GM19238 (cell line): ENCODE measurements around the gene KIRREL1.

Experiments used
- DNase-seq: peaks from one replicate; pipeline ENCODE4 v3.0.0; 2011; ENCODE audit warnings: low spot score; ENCODE audit not compliant: insufficient read length

Gene KIRREL1

GRCh38 chr1:157993147-157993917 is at the start of gene KIRREL1:
Gene KIRREL1, plus strand, starts transcription at chr1:157993645. Its CDS starts 32 bp downstream, at chr1:157993677.
- no peak for DNase-seq

DNA sequence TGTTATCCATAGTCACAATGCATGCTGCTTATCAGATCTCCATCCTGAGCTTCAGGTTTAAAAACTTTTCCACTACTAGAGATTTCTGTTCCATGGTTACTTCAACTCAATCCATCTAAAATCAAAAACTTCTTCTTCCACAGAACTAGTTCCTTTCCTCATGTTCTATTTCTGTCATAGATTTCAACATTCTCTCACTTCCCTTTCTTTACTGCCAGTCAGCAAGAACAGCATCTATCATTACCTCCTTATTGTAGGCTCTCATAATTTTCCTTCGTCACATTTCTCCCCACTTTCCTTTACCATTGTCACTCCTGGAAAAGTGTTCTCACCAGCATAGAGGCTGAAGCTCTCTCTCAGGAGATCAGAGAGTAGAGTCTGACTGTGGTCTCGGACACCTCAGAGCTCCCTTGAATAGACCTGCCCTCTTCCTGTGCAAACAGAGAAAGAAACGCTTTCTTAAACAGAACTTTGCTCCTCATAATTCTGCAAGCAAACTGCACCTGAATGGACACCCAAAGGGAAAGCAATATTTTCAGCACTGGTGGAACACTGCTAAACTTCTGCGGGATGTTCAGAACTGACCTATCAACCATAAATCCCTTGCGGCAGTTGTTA is 48.7 kb upstream of the KIRREL1 start:
- no peak for DNase-seq

- DNase-seq: no peak
These were observed 45.0 kb upstream of the KIRREL1 start for GRCh38 chr1:157948312-157949073.

DNA sequence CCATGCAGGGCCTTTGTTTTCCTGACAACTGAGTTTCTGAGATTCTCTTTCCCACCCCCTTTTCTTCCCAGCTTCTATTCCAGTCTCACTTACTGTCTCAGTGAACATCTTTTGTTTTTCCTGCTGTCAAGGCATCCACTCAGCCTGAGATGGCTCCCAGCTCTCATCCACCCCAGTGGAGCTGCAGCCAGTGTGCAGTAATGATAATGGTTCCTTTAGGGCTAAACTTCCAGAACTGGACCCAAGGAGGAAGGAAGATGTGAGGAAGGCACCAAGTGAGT is 44.4 kb upstream of the KIRREL1 start:
- DNase-seq: no peak

DNA sequence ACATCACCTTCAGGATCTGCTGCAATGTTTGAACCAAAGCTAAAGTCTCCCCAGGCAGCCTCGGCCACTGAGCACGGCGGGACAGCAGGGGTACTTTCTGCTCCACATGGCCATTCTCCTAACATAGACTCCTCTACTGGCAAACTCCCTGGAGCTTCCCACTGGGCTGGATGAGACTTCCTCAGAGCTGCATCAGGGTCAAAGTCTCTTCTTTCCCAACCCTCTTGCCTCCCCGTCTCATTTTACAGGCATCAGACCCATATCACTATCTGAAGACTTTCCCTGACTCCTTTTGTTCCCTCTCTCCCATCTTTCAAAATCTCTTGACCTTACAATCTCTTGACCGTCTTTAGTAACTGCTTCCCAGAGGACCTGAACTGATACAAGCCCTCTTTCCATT is 42.2 kb upstream of the KIRREL1 start:
- no peak for DNase-seq

GRCh38 chr1:157952601-157953000 is 40.8 kb upstream of the KIRREL1 start:
- DNase-seq: no peak

DNA sequence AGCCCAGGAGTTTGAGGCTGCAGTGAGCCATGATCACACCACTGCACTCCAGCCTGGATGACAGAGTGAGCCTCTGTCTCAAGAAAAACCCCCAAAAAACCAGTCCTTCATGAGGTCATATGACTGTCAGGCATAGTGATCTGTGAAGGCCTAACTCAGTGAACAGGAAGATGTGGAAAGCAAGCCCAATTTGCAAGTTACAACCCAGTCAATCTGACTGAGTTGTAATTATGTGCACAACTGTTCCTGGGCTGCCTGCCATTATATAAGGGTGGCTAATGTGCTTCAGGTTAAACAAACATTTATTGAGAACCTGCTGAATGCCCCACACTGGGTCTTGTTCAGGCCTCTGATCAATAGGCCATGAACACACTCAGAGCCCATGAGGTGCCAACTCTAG is 38.2 kb upstream of the KIRREL1 start:
- DNase-seq: no peak

- DNase-seq: no peak
These were observed 37.6 kb upstream of the KIRREL1 start for GRCh38 chr1:157955857-157956256.

DNA sequence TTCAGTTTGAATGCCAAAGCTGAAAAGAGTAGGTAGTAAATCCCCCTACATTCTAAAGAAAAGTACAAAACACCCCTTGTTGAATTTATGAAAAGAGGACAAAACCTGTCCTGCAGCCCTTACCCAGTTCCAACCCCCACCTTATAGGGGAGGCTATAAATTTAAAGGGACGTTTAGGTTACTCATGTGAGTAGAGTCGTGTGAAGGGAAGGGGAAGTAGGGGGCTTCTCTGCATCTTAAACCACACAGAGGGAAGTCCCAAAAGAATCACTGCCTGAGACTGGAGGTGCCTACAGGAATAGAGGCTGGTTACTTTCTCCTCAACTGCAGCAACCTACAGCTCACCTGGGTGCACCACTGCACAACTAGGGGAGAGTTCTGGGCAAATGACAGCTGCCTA is 36.7 kb upstream of the KIRREL1 start:
- no peak for DNase-seq

DNA sequence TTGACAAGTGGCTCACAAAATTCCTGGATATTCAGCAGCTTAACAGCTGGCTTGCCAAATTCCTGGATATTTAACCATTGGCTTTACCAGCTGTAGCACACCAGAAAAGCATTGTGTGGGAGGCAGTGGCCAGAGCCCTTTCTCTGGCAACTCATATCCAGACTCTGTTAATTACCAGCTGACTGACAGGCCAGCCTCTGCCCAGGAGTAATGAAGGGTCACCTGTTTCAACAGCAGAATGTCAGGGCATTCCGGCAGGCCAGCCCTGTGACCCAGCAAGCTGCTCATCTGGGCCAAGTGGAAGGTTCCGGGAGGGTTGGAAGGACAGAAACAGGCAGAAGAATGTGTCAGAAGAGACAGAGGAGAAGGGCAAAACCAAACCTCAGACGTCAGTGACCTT is 35.2 kb upstream of the KIRREL1 start:
- DNase-seq: no peak

DNA sequence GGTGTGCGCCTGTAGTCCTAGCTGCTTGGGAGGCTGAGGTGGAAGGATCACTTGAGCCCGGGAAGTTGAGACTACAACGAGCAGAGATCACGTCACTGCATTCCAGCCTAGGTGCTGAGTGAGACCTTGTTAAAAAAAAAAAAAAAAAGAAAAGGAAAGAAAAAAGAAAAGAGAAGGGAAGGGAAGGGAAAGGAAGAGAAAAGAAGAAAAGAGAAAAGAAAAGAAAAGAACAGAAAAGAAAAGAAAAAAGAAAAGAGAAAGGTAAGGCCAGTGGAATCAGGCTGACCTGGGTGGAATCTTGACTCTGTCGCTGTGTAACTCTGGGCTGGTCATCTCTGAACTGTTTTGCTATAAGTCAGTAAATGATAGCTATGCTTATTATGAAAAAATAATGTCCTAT is 33.7 kb upstream of the KIRREL1 start:
- no peak for DNase-seq

DNA sequence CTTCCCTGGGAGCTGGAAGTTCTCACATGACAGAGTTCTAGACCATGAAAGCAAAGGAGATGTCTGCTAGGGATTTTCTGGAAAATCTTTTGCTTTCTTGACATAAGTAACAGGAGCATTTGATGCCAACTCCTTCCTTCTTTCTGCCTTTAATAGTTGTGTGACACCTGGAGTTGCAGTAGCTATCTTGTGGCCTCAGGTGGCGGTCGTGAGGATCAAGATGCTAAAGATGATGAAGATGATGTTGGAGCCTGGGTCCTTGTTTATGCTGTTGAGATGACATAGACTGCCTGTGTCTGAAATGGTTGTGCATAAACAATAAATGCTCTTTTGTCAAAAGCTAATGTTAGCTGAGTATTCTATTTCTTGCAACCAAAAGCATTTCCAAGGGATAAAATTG is 32.7 kb upstream of the KIRREL1 start:
- DNase-seq: no peak

DNA sequence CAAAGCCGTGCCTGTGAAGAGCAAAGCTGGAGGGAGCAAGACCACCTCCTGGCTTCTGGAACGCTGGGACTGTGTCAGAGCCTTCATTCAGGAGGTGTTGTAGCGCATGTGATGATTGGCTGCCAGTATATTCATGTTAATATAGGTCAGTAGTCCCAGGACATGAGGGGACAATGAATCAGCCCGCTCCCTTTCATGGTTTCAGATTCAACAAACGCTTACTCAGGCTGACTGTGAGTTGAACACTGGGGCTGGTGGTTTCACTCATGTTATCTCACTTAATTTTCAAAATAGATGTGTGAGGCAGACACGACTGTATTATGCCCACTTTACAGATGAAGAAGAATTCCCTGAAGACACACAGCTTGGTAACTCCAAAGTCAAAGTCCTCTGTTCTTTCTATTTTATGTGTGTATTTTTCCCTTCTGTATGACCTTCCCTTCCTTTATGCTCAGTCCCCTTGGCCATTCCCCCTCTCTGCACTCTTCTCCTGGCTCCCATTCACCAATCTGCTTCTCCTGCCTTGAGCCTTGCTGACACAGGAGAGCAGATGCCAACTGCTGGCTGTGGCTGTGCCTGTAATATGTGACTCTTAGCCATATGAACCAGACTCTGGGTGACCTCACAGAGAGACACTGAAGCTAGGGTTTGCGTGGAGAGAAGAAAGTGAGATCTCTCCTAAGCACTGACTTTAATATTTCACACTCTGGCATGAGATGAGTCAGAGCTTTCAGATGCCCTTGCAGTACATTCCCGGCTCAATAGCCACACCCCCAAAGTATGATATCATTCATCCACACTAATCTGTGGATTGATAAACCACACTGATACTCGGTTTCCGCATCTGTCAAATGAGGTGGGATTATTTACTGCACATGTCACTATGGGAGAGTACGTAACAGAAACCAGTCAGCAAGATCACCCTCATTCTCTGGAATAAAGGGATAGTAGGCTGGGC is 31.4 kb upstream of the KIRREL1 start:
- DNase-seq: no peak

GRCh38 chr1:157963713-157964112 is 29.7 kb upstream of the KIRREL1 start:
- peak; percentile 39 for DNase-seq

- no peak for DNase-seq
These were observed 27.9 kb upstream of the KIRREL1 start for GRCh38 chr1:157965584-157965983.

DNA sequence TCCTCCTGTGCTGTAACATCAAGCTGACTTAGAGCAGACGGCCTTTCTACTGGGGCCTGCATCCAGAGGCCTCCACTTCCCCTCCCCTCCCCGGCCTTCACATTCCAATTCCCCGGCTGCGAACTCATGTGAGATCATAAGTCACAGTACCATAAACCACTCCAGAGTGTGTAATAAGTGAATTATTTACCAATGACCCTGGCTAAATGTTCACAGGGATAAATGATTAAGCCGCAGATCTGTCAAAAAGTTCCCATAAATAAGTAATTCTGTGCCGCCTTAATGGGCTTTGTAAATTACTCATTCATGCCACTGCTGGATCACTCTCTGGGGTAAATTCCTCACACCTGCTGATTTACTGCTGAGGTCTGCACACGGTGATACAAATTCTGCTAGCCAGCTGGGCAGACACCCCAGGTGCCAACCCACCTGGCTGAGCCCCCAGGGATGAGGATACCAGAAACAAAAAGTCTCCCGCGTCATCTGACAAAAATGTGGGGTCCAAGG is 27.4 kb upstream of the KIRREL1 start:
- no peak for DNase-seq

DNA sequence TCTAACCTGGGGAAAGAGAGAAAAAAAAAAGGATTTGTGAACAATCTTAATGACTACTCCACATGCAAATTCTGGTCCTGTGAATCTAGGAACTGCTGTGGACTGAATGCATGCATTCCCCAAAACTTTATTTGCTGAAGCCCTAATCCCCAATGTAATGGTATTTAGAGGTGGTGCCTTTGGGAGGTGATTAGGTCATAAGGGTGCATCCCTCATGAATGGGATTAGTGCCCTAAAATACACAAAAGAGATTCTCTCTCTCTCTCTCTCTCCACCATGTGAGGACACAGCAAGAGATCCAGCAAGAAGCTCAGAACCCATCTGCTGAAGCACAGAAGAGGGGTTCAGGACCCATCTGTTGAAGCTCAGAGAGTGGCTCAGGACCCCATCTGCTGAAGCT is 26.2 kb upstream of the KIRREL1 start:
- DNase-seq: no peak

DNA sequence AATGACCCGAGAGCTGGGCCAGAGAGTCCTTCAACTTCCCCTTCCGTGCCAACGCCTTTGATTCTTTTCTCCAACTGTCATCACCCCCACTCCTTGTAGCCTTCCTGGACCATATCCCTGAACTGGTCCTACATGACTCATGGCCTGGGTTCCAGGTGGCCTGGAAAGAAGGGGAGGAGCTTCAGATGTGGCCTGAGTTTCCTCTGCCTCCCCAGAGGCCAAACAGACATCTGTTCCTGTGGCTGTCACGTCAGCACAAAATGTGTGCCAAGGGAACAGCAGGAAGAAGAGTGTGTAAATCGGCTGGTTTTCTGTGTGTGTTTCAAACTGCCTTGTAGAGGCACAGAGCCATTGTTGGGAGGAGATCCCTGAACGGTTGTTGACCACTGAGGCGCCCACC is 24.9 kb upstream of the KIRREL1 start:
- no peak for DNase-seq

- DNase-seq: no peak
These were observed 24.5 kb upstream of the KIRREL1 start for GRCh38 chr1:157968946-157969345.

DNA sequence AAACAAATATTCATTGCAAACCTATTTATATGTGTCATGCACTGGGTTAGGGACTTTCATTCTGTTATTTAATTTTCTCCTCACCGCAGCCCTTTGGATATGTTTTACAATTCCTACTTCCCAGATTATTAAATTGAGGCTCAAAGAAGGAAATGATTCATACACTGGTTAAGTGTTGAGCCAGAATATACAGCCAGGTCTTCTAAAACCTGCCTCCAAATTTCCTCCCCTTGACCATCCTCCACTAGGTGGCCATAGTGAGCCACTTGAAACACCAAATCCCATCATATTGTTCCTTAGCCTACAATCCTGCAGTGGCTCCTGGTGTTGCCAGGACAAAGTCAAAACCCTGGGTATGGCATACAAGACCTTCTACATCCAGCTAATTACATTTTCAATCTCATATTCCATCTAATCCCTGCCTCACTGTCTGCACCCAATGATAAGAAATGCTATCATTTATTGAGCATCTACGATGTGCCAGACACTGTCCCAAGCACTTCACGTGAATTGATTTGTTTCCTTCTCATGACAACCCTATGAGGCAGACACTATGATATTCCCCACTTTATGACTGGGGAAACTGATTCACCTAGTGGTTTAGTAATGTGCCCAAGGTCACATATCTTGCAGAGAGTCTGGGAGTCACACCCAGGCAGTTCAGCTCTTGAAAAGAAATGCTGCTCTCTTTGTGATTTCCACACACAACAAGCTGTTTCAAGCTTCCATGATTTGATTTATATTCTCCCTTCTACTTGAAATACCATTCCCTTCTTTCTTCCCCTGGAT is 23.6 kb upstream of the KIRREL1 start:
- DNase-seq: no peak

DNA sequence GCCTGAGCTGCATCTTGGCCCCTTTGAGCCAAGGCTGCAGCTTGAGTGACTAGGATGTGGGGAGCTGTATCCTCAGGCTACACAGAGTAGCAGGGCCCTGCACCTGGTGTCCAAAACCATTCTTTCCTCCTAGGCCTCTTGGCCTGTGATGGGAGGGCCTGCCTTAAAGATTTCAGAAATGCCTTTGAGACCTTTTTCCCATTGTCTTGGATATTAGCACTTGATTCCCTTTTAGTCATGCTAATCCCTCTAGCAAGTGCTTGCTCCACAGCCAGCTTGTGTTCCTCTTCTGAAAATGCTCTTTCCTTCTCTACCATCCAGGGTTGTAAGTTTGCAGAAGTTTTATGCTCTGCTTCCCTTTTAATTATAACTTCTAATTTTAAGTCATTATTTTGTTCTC is 21.7 kb upstream of the KIRREL1 start:
- no peak for DNase-seq
